ENCODE results near the gene VPREB1.
"Not testable (repeated sequence)": the region's sequence is repeated elsewhere in the genome, so short reads cannot be mapped to it uniquely, and the experiment has no call there.

VPREB1 gene

DNA sequence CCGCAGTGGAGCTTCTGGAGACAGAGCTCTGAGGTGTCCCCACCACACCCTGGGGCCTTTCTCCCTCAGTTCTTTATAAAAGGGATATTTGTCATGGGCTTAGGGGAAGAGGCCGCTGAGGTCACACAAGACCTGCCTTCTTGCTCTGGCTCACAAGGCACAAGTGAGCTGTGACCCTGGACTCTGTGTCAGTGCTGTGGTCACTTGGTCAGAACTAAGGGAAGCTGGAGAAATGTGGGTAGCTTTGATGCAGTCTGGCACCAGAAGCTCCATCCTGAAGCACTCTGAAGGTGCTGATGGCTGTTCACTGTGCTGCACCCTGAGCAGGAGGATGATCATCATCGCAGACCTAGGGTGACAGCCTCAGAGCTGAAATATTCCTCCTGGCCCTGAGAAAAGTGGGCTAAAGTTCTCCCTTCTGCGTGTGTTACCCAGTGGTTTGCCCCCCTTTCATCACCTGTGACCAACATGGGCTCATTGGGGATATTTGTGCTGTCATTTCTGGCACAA lies 28.1 kb upstream of the VPREB1 start:
- H3K27ac ChIP-seq (ENCODE audit: low read length) = no peak overlapping the region

DNA sequence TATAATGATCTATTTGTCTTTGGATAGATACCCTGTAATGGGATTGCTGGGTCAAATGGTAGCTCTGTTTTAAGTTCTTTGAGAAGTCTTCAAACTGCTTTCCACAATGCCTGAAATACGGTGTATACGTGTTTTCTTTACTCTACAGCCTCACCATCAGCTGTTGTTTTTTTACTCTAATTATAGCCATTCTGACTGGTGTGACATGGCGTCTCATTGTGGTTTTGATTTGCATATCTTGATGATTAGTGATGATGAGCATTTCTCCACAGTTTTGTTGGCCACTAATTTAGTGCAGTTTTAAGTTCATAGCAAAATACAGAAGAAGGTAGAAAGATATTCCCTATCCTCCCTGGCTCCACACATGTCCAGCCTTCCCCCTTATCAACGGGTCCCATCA lies 26.3 kb upstream of the VPREB1 start:
- no peak overlapping the region for H3K9ac ChIP-seq (ENCODE audit: low read length)
- H3K36me3 ChIP-seq (ENCODE audit: control insufficient read depth, low read depth, low read length) = no peaks in the 10 kb centered on the region
- peaks cover 81% of the 10 kb centered on the region for H3K27me3 ChIP-seq (ENCODE audit: control insufficient read depth, insufficient read depth, low read length)
- no peak overlapping the region for H3K27ac ChIP-seq (ENCODE audit: low read length)
- no peak overlapping the region for H3K4me3 ChIP-seq (ENCODE audit: low read length)
- H3K4me1 ChIP-seq (ENCODE audit: control insufficient read depth, low read depth, low read length) = no peaks in the 10 kb centered on the region
- no peaks in the 10 kb centered on the region for H3K9me3 ChIP-seq (ENCODE audit: control insufficient read depth, low read depth, low read length)

More for the DNA sequence above, 28.1 kb upstream of the VPREB1 start:
- H3K4me1 ChIP-seq (ENCODE audit: control insufficient read depth, low read depth, low read length) = no peaks in the 10 kb centered on the region
- H3K9me3 ChIP-seq (ENCODE audit: control insufficient read depth, low read depth, low read length) = no peaks in the 10 kb centered on the region
- H3K27me3 ChIP-seq (ENCODE audit: control insufficient read depth, insufficient read depth, low read length) = peaks cover 92% of the 10 kb centered on the region
- no peak overlapping the region for H3K9ac ChIP-seq (ENCODE audit: low read length)
- H3K4me3 ChIP-seq (ENCODE audit: low read length) = no peak overlapping the region
- H3K36me3 ChIP-seq (ENCODE audit: control insufficient read depth, low read depth, low read length) = no peaks in the 10 kb centered on the region

DNA sequence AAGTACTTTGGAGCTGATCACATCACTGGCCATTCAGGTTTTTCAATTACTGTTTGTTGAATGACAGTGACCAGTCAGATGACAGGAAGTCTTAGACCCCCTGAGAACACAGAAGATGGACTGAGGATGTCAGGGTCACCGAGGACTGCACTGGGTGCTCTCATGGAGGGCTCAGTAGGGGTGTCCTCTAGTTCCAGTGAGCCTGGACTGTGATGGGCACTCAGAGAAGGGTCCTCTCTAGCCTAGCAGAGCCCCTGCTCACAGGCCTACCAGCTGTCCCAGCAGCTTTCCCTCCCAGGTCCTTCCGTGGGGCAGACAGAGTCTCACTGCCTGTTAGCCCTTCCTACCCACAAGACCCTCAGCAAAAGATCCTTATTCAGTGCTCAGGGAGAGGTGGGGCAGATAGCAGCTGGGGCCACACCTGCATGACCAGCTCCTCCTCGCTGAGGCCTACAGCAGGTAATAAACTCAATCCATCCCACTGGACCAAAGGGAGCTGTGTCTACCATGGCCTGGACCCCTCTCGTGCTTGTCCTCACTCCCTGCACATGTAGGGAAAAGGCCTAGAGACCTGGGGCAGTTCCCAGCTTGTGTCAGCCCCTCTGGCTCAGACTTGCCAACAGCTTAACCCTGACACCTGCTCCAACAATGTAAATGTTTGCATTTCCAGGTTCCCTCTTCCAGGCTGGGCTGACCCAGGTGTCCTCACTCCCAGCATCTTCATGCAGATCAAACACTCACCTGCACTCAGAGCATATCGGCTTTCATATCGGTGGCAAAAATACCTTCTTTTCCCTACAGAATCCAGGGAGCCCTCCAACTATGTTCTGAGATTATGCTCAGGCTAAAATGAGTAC lies 25.2 kb upstream of the VPREB1 start:
- Histone ChIP-seq H3K27me3 (ENCODE audit: control insufficient read depth, insufficient read depth, low read length) (peaks cover 77% of the 10 kb centered on the region), H3K9ac (ENCODE audit: low read length) (no peak overlapping the region), H3K27ac (ENCODE audit: low read length) (no peak overlapping the region), H3K4me3 (ENCODE audit: low read length) (no peak overlapping the region), H3K9me3 (ENCODE audit: control insufficient read depth, low read depth, low read length) (no peaks in the 10 kb centered on the region), H3K4me1 (ENCODE audit: control insufficient read depth, low read depth, low read length) (no peaks in the 10 kb centered on the region), H3K36me3 (ENCODE audit: control insufficient read depth, low read depth, low read length) (no peaks in the 10 kb centered on the region)

GRCh38 chr22:22221043-22221442 lies 23.5 kb upstream of the VPREB1 start:
- not testable (repeated sequence) for H3K9ac ChIP-seq (ENCODE audit: low read length); H3K4me1 ChIP-seq (ENCODE audit: control insufficient read depth, low read depth, low read length); H3K9me3 ChIP-seq (ENCODE audit: control insufficient read depth, low read depth, low read length); H3K27ac ChIP-seq (ENCODE audit: low read length); H3K36me3 ChIP-seq (ENCODE audit: control insufficient read depth, low read depth, low read length); H3K4me3 ChIP-seq (ENCODE audit: low read length)
- peaks cover 77% of the 10 kb centered on the region for H3K27me3 ChIP-seq (ENCODE audit: control insufficient read depth, insufficient read depth, low read length)

GRCh38 chr22:22226448-22227187 lies 18.0 kb upstream of the VPREB1 start:
- Histone ChIP-seq H3K9me3 (ENCODE audit: control insufficient read depth, low read depth, low read length) (no peaks in the 10 kb centered on the region), H3K27ac (ENCODE audit: low read length) (no peak overlapping the region), H3K9ac (ENCODE audit: low read length) (no peak overlapping the region), H3K27me3 (ENCODE audit: control insufficient read depth, insufficient read depth, low read length) (peaks cover 87% of the 10 kb centered on the region), H3K4me3 (ENCODE audit: low read length) (no peak overlapping the region), H3K4me1 (ENCODE audit: control insufficient read depth, low read depth, low read length) (no peaks in the 10 kb centered on the region), H3K36me3 (ENCODE audit: control insufficient read depth, low read depth, low read length) (no peaks in the 10 kb centered on the region)

GRCh38 chr22:22228421-22228820 lies 16.2 kb upstream of the VPREB1 start:
- H3K27me3 ChIP-seq (ENCODE audit: control insufficient read depth, insufficient read depth, low read length) = peaks cover 98% of the 10 kb centered on the region
- no peak overlapping the region for H3K27ac ChIP-seq (ENCODE audit: low read length)
- no peaks in the 10 kb centered on the region for H3K4me1 ChIP-seq (ENCODE audit: control insufficient read depth, low read depth, low read length)

GRCh38 chr22:22228921-22229320 lies 15.7 kb upstream of the VPREB1 start:
- Histone ChIP-seq H3K27me3 (ENCODE audit: control insufficient read depth, insufficient read depth, low read length) (peaks cover 100% of the 10 kb centered on the region), H3K9ac (ENCODE audit: low read length) (no peak overlapping the region), H3K4me1 (ENCODE audit: control insufficient read depth, low read depth, low read length) (no peaks in the 10 kb centered on the region), H3K9me3 (ENCODE audit: control insufficient read depth, low read depth, low read length) (no peaks in the 10 kb centered on the region), H3K4me3 (ENCODE audit: low read length) (no peak overlapping the region), H3K36me3 (ENCODE audit: control insufficient read depth, low read depth, low read length) (no peaks in the 10 kb centered on the region), H3K27ac (ENCODE audit: low read length) (no peak overlapping the region)

More at GRCh38 chr22:22228421-22228820, 16.2 kb upstream of the VPREB1 start:
- Histone ChIP-seq H3K9me3 (ENCODE audit: control insufficient read depth, low read depth, low read length) (no peaks in the 10 kb centered on the region), H3K9ac (ENCODE audit: low read length) (no peak overlapping the region), H3K4me3 (ENCODE audit: low read length) (no peak overlapping the region), H3K36me3 (ENCODE audit: control insufficient read depth, low read depth, low read length) (no peaks in the 10 kb centered on the region)

DNA sequence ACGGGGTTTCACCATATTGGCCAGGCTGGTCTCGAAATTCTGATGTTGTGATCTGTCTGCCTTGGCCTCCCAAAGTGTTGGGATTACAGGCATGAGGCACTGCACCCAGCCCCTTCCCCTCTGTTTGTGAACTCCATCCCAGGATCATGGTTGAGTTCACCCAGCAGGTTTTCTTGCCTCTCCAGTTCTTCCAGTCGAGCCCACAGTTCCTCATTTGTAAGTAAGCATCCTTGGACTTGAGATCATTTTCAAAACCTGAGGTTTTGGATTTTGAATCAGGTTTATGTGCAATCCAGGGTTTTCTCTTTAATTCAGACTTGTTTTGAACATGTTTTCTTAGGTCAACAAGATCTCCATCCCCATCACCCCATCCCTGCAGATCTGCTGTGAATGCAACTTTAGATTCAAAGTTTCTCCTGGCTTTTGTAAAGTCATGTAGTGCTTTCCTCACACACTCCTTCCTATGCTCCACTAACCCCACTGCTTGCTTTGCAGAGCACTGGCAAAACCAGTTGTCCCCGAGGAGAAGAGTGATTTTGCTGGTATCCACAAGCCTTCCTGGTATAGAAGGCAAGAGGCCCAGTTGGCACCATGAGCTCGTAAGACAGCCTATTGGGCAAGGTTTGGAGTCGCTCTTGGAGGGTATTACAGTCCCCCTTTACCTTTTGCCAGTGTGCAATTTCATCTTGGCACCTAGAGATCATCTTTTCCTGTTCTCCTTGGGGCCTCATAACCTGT lies 14.7 kb upstream of the VPREB1 start:
- H3K9ac ChIP-seq (ENCODE audit: low read length) = no peak overlapping the region
- H3K4me1 ChIP-seq (ENCODE audit: control insufficient read depth, low read depth, low read length) = no peaks in the 10 kb centered on the region
- H3K27ac ChIP-seq (ENCODE audit: low read length) = no peak overlapping the region
- H3K36me3 ChIP-seq (ENCODE audit: control insufficient read depth, low read depth, low read length) = no peaks in the 10 kb centered on the region
- no peak overlapping the region for H3K4me3 ChIP-seq (ENCODE audit: low read length)
- peaks cover 100% of the 10 kb centered on the region for H3K27me3 ChIP-seq (ENCODE audit: control insufficient read depth, insufficient read depth, low read length)
- H3K9me3 ChIP-seq (ENCODE audit: control insufficient read depth, low read depth, low read length) = no peaks in the 10 kb centered on the region

- peaks cover 100% of the 10 kb centered on the region for H3K27me3 ChIP-seq (ENCODE audit: control insufficient read depth, insufficient read depth, low read length)
- no peak overlapping the region for H3K27ac ChIP-seq (ENCODE audit: low read length)
- no peak overlapping the region for H3K9ac ChIP-seq (ENCODE audit: low read length)
- H3K36me3 ChIP-seq (ENCODE audit: control insufficient read depth, low read depth, low read length) = no peaks in the 10 kb centered on the region
- no peaks in the 10 kb centered on the region for H3K4me1 ChIP-seq (ENCODE audit: control insufficient read depth, low read depth, low read length)
- no peaks in the 10 kb centered on the region for H3K9me3 ChIP-seq (ENCODE audit: control insufficient read depth, low read depth, low read length)
- H3K4me3 ChIP-seq (ENCODE audit: low read length) = no peak overlapping the region
Measured at GRCh38 chr22:22230438-22230837, 14.1 kb upstream of the VPREB1 start.

GRCh38 chr22:22233081-22233480 lies 11.5 kb upstream of the VPREB1 start:
- Histone ChIP-seq H3K4me1 (ENCODE audit: control insufficient read depth, low read depth, low read length) (no peaks in the 10 kb centered on the region), H3K4me3 (ENCODE audit: low read length) (no peak overlapping the region), H3K27me3 (ENCODE audit: control insufficient read depth, insufficient read depth, low read length) (peaks cover 100% of the 10 kb centered on the region), H3K36me3 (ENCODE audit: control insufficient read depth, low read depth, low read length) (no peaks in the 10 kb centered on the region), H3K9me3 (ENCODE audit: control insufficient read depth, low read depth, low read length) (no peaks in the 10 kb centered on the region), H3K9ac (ENCODE audit: low read length) (no peak overlapping the region), H3K27ac (ENCODE audit: low read length) (no peak overlapping the region)

GRCh38 chr22:22235558-22235957 lies 9.0 kb upstream of the VPREB1 start:
- H3K27me3 ChIP-seq (ENCODE audit: control insufficient read depth, insufficient read depth, low read length) = peaks cover 100% of the 10 kb centered on the region
- no peaks in the 10 kb centered on the region for H3K36me3 ChIP-seq (ENCODE audit: control insufficient read depth, low read depth, low read length)
- no peak overlapping the region for H3K4me3 ChIP-seq (ENCODE audit: low read length)
- H3K9me3 ChIP-seq (ENCODE audit: control insufficient read depth, low read depth, low read length) = no peaks in the 10 kb centered on the region
- H3K27ac ChIP-seq (ENCODE audit: low read length) = no peak overlapping the region
- H3K4me1 ChIP-seq (ENCODE audit: control insufficient read depth, low read depth, low read length) = no peaks in the 10 kb centered on the region
- no peak overlapping the region for H3K9ac ChIP-seq (ENCODE audit: low read length)
